HFFc6 (cell line): ENCODE measurements around the gene PDCD6IP. TPM values are rescaled to one million over a fixed set of nuclear protein-coding genes. Genes with fewer than 3 reads are reported as not detected.
A peak's percentile ranks its signal among the peaks of the same experiment; 100 is the strongest.

ENCODE experiments used
- DNase-seq: peaks from one replicate; pipeline ENCODE4 v3.0.0-alpha.2; 2018
- H3K27ac Mint-ChIP-seq: 2 replicates; pipeline ENCODE4 v1.8.0; 2020; ENCODE audit warnings: mild to moderate bottlenecking, mixed read lengths
- H3K27me3 Mint-ChIP-seq: 2 replicates; pipeline ENCODE4 v1.8.0; 2021; ENCODE audit warnings: mild to moderate bottlenecking, moderate library complexity, mixed read lengths; ENCODE audit not compliant: insufficient read depth
- H3K36me3 Mint-ChIP-seq: 2 replicates; pipeline ENCODE4 v1.8.0; 2021; ENCODE audit warnings: low read depth, mixed read lengths
- H3K4me1 Mint-ChIP-seq: 2 replicates; pipeline ENCODE4 v1.8.0; 2020; ENCODE audit warnings: low read depth, mixed read lengths
- H3K4me3 Mint-ChIP-seq: 2 replicates; pipeline ENCODE4 v1.8.0; 2020; ENCODE audit warnings: mild to moderate bottlenecking, moderate library complexity, mixed read lengths
- H3K9me3 Mint-ChIP-seq: 2 replicates; pipeline ENCODE4 v1.8.0; 2020; ENCODE audit warnings: mild to moderate bottlenecking, mixed read lengths
- total RNA-seq, 6 experiments: library from RNA; stranded (reverse); fragmentation: NEBNext Ultra II Directional; extraction: Animal tissue kit (Norgen Biotek cat#: 25700); gene quantifications; 2 replicates in 1 of 6; 3 replicates in 5 of 6; pipeline ENCODE4 v1.2.3, GENCODE V29; 2021
- TF ChIP-seq, protein P1 (sequence below): fragments of 200-600 bp; sonication (generic); IDR thresholded peaks from 2 replicates; pipeline ENCODE4 v1.5.0; 2021; ENCODE audit warnings: antibody characterized with exemption, mild to moderate bottlenecking

PDCD6IP gene
- total RNA-seq, 6 experiments from 2014 or later, result 229 to 251 (median 239) TPM

DNA sequence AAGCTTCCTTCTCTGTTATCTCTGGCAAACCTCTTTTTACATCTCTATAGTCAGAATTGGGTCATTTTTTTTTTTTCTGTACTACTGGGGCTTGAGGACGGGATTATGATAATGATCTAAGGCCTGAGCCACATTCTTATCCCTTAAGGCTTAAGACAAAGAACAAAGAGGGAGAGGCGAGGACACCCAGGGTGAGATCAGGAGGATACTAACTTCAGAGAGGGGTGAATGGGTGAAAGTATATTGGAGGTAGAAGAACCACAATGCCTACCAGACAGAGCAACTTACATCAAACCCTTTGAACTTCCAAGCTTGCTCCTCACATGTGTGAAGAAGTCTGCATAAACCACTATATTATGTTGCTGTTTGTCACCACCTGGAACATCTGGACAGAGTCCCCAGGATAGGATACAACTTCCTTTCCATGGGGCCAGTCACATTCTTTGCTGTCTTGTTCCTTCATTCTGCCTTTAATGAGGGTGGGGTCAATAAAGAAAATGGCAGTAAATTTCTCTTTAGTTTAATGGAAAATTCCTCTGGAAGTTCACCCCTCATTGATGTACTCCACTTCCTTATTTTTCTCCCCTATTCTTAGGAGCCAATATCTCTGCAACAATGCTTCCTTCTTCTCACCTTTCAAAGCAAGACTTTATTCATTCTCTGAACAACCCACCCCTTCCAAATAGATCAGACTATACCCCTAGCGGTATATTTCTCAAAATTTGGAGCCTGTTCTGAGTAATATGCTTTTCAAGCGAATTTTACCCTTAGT, 9.1 kb upstream of the PDCD6IP start:
- no peak overlapping the region for H3K27ac Mint-ChIP-seq
- peaks cover 29% of the 10 kb centered on the region for H3K4me1 Mint-ChIP-seq
- H3K4me3 Mint-ChIP-seq, result no peak overlapping the region
- DNase-seq, result no peak
- H3K36me3 Mint-ChIP-seq, result no peaks in the 10 kb centered on the region
- TF ChIP-seq, protein P1, sequence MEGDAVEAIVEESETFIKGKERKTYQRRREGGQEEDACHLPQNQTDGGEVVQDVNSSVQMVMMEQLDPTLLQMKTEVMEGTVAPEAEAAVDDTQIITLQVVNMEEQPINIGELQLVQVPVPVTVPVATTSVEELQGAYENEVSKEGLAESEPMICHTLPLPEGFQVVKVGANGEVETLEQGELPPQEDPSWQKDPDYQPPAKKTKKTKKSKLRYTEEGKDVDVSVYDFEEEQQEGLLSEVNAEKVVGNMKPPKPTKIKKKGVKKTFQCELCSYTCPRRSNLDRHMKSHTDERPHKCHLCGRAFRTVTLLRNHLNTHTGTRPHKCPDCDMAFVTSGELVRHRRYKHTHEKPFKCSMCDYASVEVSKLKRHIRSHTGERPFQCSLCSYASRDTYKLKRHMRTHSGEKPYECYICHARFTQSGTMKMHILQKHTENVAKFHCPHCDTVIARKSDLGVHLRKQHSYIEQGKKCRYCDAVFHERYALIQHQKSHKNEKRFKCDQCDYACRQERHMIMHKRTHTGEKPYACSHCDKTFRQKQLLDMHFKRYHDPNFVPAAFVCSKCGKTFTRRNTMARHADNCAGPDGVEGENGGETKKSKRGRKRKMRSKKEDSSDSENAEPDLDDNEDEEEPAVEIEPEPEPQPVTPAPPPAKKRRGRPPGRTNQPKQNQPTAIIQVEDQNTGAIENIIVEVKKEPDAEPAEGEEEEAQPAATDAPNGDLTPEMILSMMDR, result no peak
- no peaks in the 10 kb centered on the region for H3K9me3 Mint-ChIP-seq
- no peaks in the 10 kb centered on the region for H3K27me3 Mint-ChIP-seq

DNA sequence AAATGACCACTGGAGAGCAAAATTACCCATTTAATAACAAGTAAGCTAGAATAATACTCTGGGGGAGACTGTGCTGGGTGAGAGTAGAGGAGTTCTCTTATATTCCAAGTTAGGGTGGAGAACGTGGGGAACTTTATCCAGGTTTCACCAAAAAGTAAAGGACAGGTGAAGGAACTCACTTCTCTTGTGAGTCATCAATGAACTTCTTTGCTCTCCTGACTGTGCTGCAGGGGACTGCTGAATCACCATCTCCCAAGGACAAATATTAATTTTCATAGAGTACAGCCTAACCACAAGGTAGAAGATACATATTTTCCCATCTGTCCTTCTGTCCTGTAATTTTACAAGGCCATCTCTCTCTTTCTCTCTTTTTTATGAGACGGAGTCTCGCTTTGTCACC, 8.3 kb upstream of the PDCD6IP start:
- Mint-ChIP-seq H3K27me3 (no peaks in the 10 kb centered on the region; the same call in 1 of the 2 replicates), H3K36me3 (no peaks in the 10 kb centered on the region), H3K4me3 (no peak overlapping the region), H3K9me3 (no peaks in the 10 kb centered on the region), H3K27ac (no peak overlapping the region), H3K4me1 (peaks cover 29% of the 10 kb centered on the region)
- DNase-seq, result no peak
- TF ChIP-seq, protein P1, result no peak

DNA sequence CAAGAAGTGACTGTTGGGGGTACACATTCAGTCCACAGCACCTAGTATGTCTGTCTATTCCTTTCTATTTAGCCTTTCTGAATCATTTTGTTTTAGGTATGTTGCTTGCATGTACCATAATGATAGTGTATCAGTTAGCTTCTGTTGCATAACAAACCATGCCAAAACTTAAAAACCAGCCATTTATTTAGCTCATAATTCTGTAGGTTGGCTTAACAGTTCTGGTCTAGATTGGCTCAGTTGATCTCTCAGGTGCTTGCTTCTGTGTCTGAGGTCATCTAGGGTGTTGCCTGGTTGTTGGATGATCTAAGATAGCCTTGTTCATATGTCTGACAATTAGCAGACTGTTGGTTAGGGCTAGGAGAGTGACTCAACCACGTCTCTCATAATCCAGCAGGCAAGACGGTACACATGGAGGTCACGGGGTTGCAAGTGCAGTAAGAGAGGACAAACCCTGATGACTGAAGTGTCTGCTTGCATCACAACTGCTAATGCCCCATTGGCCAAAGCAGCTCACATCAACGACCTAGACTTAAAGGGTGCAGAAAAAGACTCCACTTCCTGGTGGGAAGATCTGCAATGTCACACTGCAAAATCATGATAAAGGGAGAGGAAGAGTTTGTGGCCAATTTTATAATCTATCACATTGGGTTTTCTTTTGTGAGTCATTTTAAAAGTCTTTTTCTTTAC, 6.8 kb upstream of the PDCD6IP start:
- H3K36me3 Mint-ChIP-seq, result peaks cover 8% of the 10 kb centered on the region
- no peak overlapping the region for H3K27ac Mint-ChIP-seq

DNA sequence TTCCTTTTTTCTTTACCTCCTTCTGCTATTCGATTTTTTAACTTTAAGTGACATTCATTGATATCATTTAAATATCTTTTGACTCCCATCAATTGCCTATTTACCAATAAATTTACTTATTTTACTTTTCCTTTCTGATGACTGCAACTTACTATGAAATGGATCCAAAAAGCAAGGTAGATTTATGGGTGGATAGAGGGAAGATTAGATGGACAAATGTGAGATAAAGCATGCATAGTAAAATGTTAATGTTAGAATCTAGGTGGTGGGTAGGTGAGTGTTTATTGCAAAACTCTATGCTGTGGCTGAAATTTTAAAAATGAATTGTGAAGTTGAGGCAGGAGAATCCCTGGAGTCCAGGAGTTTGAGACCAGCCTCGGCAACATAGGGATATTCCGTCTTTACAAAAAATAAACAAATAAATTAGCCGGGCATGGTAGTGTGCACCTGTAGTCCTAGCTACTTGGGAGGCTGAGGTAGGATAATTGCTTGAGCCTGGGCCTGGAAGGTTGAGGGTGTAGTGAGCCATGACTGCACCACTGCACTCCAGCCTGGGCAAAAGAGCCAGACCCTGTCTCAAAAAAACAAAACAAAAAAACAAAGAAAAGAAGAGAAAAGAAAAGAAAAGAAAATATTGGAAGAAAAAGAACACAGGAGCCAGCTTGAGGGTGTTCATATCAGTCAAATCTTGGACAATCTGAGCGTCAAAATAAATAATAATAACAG, 6.1 kb upstream of the PDCD6IP start:
- Mint-ChIP-seq H3K27ac (no peak overlapping the region), H3K36me3 (peaks cover 8% of the 10 kb centered on the region), H3K4me1 (peaks cover 29% of the 10 kb centered on the region), H3K4me3 (no peak overlapping the region), H3K27me3 (no peaks in the 10 kb centered on the region; the same call in 1 of the 2 replicates), H3K9me3 (no peaks in the 10 kb centered on the region)
- no peak for DNase-seq
- TF ChIP-seq, protein P1, result no peak

More for the DNA sequence above, 6.8 kb upstream of the PDCD6IP start:
- TF ChIP-seq, protein P1, result no peak
- Mint-ChIP-seq H3K27me3 (no peaks in the 10 kb centered on the region; the same call in 1 of the 2 replicates), H3K4me1 (peaks cover 33% of the 10 kb centered on the region), H3K4me3 (no peak overlapping the region), H3K9me3 (no peaks in the 10 kb centered on the region)
- peak; percentile 42 for DNase-seq

DNA sequence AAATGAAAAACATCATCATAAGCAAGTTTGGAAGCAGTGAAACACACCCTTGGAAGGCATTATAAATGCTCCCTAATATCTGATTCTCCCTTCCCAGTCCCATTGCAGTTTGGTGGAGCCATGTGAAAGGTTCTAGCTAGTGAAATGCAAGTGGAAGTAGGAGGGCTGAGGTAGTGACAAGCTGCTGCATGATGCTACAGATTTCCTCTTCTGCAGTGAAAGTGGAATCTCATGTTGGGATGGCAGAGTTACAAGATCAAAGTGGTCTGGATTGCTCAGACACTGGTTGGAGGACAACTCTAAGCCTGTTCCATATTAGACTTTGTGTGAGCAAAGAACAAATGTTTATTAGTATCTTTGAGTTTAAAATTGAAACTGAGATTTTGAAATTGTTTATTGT, 3.3 kb upstream of the PDCD6IP start:
- Mint-ChIP-seq H3K4me3 (no peak overlapping the region), H3K27me3 (no peaks in the 10 kb centered on the region; the same call in 1 of the 2 replicates), H3K4me1 (peaks cover 39% of the 10 kb centered on the region), H3K27ac (no peak overlapping the region), H3K36me3 (peaks cover 14% of the 10 kb centered on the region), H3K9me3 (no peaks in the 10 kb centered on the region)
- TF ChIP-seq, protein P1, result no peak
- no peak for DNase-seq
